Measurements from ENCODE around the gene CDHR3. TPM values are rescaled to one million over a fixed set of nuclear protein-coding genes. Genes with fewer than 3 reads are reported as not detected.

CDHR3 gene
- total RNA-seq: 1.4 TPM
- long read RNA-seq: 0 reads

GRCh38 chr7:105963038-105963667, at the start of gene CDHR3:
TSS of gene CDHR3 (plus strand) at chr7:105963264. CDS start at chr7:105963319, 55 bp downstream.
- ATAC-seq (peak; percentile 87), DNase-seq (no peak)
- Histone ChIP-seq H3K36me3 (no peaks in the 10 kb centered on the region), H3K9me3 (no peaks in the 10 kb centered on the region), H3K27ac (no peak within 1 kb of the TSS), H3K4me3 (no peak within 1 kb of the TSS), H3K27me3 (no peaks in the 10 kb centered on the region), H3K4me1 (no peaks in the 10 kb centered on the region)
- intact Hi-C loops (cut with DNase I): no loop called here
- TF ChIP-seq CTCF (IDR thresholded peaks at IDR 0.05): no peak

GRCh38 chr7:105913947-105914346, 49.1 kb upstream of the CDHR3 start:
- intact Hi-C loops (cut with DNase I): no loop called here
- no peak for DNase-seq
- no peak for TF ChIP-seq CTCF (IDR thresholded peaks at IDR 0.05)
- ATAC-seq: no peak
- no peak overlapping the region for H3K4me3 ChIP-seq
- no peaks in the 10 kb centered on the region for H3K9me3 ChIP-seq
- H3K4me1 ChIP-seq: no peaks in the 10 kb centered on the region
- no peaks in the 10 kb centered on the region for H3K36me3 ChIP-seq
- no peak overlapping the region for H3K27ac ChIP-seq
- H3K27me3 ChIP-seq: no peaks in the 10 kb centered on the region

GRCh38 chr7:105916603-105917002, 46.5 kb upstream of the CDHR3 start:
- TF ChIP-seq CTCF (IDR thresholded peaks at IDR 0.05): no peak
- H3K4me1 ChIP-seq: no peaks in the 10 kb centered on the region
- H3K27ac ChIP-seq: no peak overlapping the region
- ATAC-seq (no peak), DNase-seq (no peak)
- intact Hi-C loops (cut with DNase I): no loop called here
- no peaks in the 10 kb centered on the region for H3K9me3 ChIP-seq
- H3K4me3 ChIP-seq: no peak overlapping the region
- no peaks in the 10 kb centered on the region for H3K36me3 ChIP-seq
- no peaks in the 10 kb centered on the region for H3K27me3 ChIP-seq

GRCh38 chr7:105917659-105918058, 45.4 kb upstream of the CDHR3 start:
- Histone ChIP-seq H3K4me3 (no peak overlapping the region), H3K27me3 (no peaks in the 10 kb centered on the region), H3K4me1 (no peaks in the 10 kb centered on the region), H3K9me3 (no peaks in the 10 kb centered on the region), H3K36me3 (no peaks in the 10 kb centered on the region), H3K27ac (no peak overlapping the region)
- DNase-seq (no peak), ATAC-seq (no peak)
- intact Hi-C loops (cut with DNase I): no loop called here
- no peak for TF ChIP-seq CTCF (IDR thresholded peaks at IDR 0.05)

GRCh38 chr7:105920766-105921165, 42.3 kb upstream of the CDHR3 start:
- intact Hi-C loops (cut with DNase I): no loop called here
- peaks cover 8% of the 10 kb centered on the region for H3K9me3 ChIP-seq
- H3K36me3 ChIP-seq: no peaks in the 10 kb centered on the region
- ATAC-seq (no peak), DNase-seq (no peak)
- H3K27me3 ChIP-seq: no peaks in the 10 kb centered on the region
- no peak for TF ChIP-seq CTCF (IDR thresholded peaks at IDR 0.05)
- no peak overlapping the region for H3K27ac ChIP-seq
- H3K4me1 ChIP-seq: no peaks in the 10 kb centered on the region
- H3K4me3 ChIP-seq: no peak overlapping the region

- DNase-seq (no peak), ATAC-seq (no peak)
- Histone ChIP-seq H3K27me3 (no peaks in the 10 kb centered on the region), H3K4me3 (no peak overlapping the region), H3K27ac (no peak overlapping the region), H3K9me3 (peaks cover 8% of the 10 kb centered on the region), H3K36me3 (no peaks in the 10 kb centered on the region), H3K4me1 (no peaks in the 10 kb centered on the region)
- no peak for TF ChIP-seq CTCF (IDR thresholded peaks at IDR 0.05)
- intact Hi-C loops (cut with DNase I): no loop called here
Observed at GRCh38 chr7:105924945-105925344, 38.1 kb upstream of the CDHR3 start.
